ENCODE measurements around the gene PPP2R2C.

Gene PPP2R2C

GRCh38 chr4:6451309-6451708 lies 21.1 kb downstream of the PPP2R2C start:
- Histone ChIP-seq H3K9me3 (replicated peaks; ENCODE audit: low read length) (no peaks in the 10 kb centered on the region), H3K36me3 (ENCODE audit: insufficient read depth, low read length) (no peaks in the 10 kb centered on the region), H3K4me1 (ENCODE audit: control insufficient read depth, insufficient read depth, low read length) (no peaks in the 10 kb centered on the region), H3K4me3 (ENCODE audit: low read length) (no peak overlapping the region), H3K4me2 (ENCODE audit: low read length) (no peak overlapping the region), H3K9ac (ENCODE audit: low read depth, low read length) (no peak overlapping the region), H3K27me3 (ENCODE audit: control insufficient read depth, insufficient read depth, low read length) (peaks cover 17% of the 10 kb centered on the region)

GRCh38 chr4:6450709-6451108 lies 21.7 kb downstream of the PPP2R2C start:
- no peaks in the 10 kb centered on the region for H3K36me3 ChIP-seq (ENCODE audit: insufficient read depth, low read length)
- H3K4me2 ChIP-seq (ENCODE audit: low read length): no peak overlapping the region
- H3K9ac ChIP-seq (ENCODE audit: low read depth, low read length): no peak overlapping the region

GRCh38 chr4:6449746-6450369 lies 22.6 kb downstream of the PPP2R2C start:
- Histone ChIP-seq H3K4me3 (ENCODE audit: low read length) (no peak overlapping the region), H3K27me3 (ENCODE audit: control insufficient read depth, insufficient read depth, low read length) (peaks cover 17% of the 10 kb centered on the region), H3K36me3 (ENCODE audit: insufficient read depth, low read length) (no peaks in the 10 kb centered on the region), H3K9ac (ENCODE audit: low read depth, low read length) (no peak overlapping the region), H3K4me1 (ENCODE audit: control insufficient read depth, insufficient read depth, low read length) (no peaks in the 10 kb centered on the region), H3K9me3 (replicated peaks; ENCODE audit: low read length) (no peaks in the 10 kb centered on the region), H3K4me2 (ENCODE audit: low read length) (no peak overlapping the region)

More at GRCh38 chr4:6450709-6451108, 21.7 kb downstream of the PPP2R2C start:
- no peaks in the 10 kb centered on the region for H3K9me3 ChIP-seq (replicated peaks; ENCODE audit: low read length)
- H3K4me1 ChIP-seq (ENCODE audit: control insufficient read depth, insufficient read depth, low read length): no peaks in the 10 kb centered on the region
- no peak overlapping the region for H3K4me3 ChIP-seq (ENCODE audit: low read length)
- H3K27me3 ChIP-seq (ENCODE audit: control insufficient read depth, insufficient read depth, low read length): peaks cover 17% of the 10 kb centered on the region

- Histone ChIP-seq H3K4me3 (ENCODE audit: low read length) (no peak overlapping the region), H3K9ac (ENCODE audit: low read depth, low read length) (no peak overlapping the region), H3K27me3 (ENCODE audit: control insufficient read depth, insufficient read depth, low read length) (peaks cover 17% of the 10 kb centered on the region), H3K4me2 (ENCODE audit: low read length) (no peak overlapping the region), H3K4me1 (ENCODE audit: control insufficient read depth, insufficient read depth, low read length) (no peaks in the 10 kb centered on the region), H3K36me3 (ENCODE audit: insufficient read depth, low read length) (no peaks in the 10 kb centered on the region), H3K9me3 (replicated peaks; ENCODE audit: low read length) (no peaks in the 10 kb centered on the region)
These were observed 23.1 kb downstream of the PPP2R2C start for GRCh38 chr4:6449335-6449734.

DNA sequence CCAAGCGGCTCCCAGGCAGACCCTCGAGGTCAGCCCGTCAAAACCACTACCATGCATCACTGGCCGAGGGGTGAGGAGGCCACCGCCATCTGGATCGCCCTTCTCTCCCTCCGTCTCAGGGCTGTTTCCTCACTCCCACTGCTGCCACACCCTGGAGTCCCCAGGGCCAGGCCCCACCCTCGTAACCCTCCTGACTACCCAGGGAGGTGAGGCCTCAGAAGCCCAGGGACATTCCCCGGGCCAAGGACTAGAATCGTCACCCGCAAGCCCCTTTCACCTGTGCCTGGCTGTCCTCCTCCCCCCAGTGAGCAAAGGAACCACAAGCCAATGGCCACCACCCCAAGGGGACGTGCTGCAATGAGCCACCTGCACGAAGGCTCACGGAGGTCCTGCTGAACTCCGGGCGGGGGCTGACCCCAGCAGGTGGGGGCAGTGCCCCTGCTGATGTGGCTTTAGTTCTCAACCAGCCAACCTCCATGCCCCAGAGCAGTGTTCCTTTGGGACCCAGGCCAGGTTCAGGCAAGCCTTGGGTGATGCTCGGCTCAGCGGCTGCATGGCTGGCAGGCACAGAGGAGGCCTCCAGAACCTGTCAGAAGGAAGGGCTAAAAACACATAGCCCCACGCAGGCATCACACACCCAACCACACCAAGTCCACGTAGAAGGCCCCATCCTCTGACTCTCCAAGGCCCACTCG lies 23.8 kb downstream of the PPP2R2C start:
- no peak overlapping the region for H3K4me2 ChIP-seq (ENCODE audit: low read length)
- H3K9ac ChIP-seq (ENCODE audit: low read depth, low read length): no peak overlapping the region
- no peaks in the 10 kb centered on the region for H3K4me1 ChIP-seq (ENCODE audit: control insufficient read depth, insufficient read depth, low read length)
- no peaks in the 10 kb centered on the region for H3K9me3 ChIP-seq (replicated peaks; ENCODE audit: low read length)
- peaks cover 17% of the 10 kb centered on the region for H3K27me3 ChIP-seq (ENCODE audit: control insufficient read depth, insufficient read depth, low read length)
- no peaks in the 10 kb centered on the region for H3K36me3 ChIP-seq (ENCODE audit: insufficient read depth, low read length)
- H3K4me3 ChIP-seq (ENCODE audit: low read length): no peak overlapping the region

DNA sequence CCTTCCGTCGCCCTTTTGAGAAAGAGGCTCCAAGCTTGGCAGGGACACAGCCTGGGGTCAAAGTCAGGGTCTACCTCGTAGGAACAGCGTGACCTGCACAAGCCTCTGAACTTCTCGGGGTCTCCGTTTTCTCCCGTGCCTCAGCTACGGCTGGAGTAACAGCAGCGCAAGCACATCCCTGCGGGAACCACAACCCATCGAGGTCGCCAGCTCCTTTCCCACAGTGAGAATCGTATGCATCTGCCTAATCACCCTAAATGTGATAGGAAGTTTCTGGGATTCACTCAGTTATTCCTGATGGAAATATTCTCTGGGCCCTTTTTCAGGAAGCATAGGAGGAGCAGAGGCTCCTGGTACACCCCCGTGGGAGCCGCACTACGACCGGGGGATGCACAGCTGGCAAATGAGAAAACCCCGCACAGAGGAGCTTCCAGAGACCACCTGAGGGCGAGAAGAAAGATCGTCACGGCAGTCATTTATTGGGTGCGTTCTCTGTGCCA lies 24.7 kb downstream of the PPP2R2C start:
- Histone ChIP-seq H3K4me1 (ENCODE audit: control insufficient read depth, insufficient read depth, low read length) (no peaks in the 10 kb centered on the region), H3K27me3 (ENCODE audit: control insufficient read depth, insufficient read depth, low read length) (peaks cover 17% of the 10 kb centered on the region), H3K36me3 (ENCODE audit: insufficient read depth, low read length) (no peaks in the 10 kb centered on the region), H3K4me2 (ENCODE audit: low read length) (no peak overlapping the region), H3K4me3 (ENCODE audit: low read length) (no peak overlapping the region), H3K9ac (ENCODE audit: low read depth, low read length) (no peak overlapping the region), H3K9me3 (replicated peaks; ENCODE audit: low read length) (no peaks in the 10 kb centered on the region)

DNA sequence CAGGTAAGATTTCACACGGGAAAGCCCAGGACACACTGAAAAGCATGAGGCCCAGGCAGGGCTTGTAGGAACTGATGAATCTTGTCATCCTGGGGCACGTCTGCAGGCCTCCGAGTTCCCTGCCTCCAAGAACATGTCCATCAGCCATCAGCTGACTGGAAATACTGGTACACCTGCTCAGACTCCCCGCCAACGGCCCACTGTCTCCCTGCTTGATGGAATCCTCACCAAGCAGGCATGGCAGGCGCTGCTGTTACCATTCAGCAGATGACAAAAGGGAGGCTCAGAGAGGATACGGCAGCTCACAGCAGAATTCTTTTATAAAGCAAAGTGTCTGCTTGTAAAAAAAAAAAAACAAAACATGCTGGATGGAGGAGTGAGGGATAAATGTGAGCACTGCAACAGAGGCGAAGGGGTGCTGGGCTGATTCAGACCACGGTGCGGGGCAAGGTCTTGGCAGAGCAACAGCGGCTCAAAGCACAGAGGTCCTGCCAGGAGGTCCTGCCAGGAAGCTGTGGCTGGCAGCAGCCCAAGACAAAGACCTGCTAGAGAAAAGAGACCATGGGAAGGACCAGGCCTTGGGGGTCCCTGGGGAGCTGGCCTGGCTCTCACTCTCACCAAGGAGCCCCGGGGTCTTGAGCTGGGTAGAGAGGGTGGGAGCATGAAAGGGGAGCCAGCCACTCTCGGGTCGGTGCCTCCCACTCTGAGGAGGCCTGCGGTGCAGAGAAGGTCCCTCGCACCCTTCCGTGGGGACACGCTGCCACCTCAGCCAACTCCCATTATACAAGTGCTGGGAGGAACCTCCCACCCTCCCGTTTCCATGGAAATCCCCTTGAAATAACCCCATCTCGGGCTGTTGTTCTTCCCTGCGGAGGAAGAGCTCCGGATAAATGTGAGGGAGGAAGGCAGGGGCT lies 25.6 kb downstream of the PPP2R2C start:
- Histone ChIP-seq H3K36me3 (ENCODE audit: insufficient read depth, low read length) (no peaks in the 10 kb centered on the region), H3K4me1 (ENCODE audit: control insufficient read depth, insufficient read depth, low read length) (no peaks in the 10 kb centered on the region), H3K9me3 (replicated peaks; ENCODE audit: low read length) (no peaks in the 10 kb centered on the region), H3K4me2 (ENCODE audit: low read length) (no peak overlapping the region), H3K27me3 (ENCODE audit: control insufficient read depth, insufficient read depth, low read length) (peaks cover 17% of the 10 kb centered on the region), H3K4me3 (ENCODE audit: low read length) (no peak overlapping the region), H3K9ac (ENCODE audit: low read depth, low read length) (no peak overlapping the region)

DNA sequence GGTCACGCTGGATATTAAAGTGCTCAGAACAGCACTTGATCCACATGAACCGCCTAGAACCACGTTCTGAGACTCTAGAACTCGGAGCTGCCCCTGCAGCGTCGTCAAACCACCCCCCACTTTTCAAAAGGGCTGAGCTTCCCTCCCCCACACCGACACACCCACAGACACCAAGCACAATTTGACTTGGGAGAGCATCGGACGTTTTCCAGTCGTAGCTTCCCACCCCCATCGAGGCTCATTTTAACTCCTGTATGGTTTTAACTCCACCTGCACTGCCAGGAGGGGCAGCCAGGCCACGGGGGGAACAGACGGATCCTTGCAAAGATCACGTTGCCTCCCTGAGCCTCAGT lies 26.3 kb downstream of the PPP2R2C start:
- Histone ChIP-seq H3K4me1 (ENCODE audit: control insufficient read depth, insufficient read depth, low read length) (no peaks in the 10 kb centered on the region), H3K9ac (ENCODE audit: low read depth, low read length) (no peak overlapping the region), H3K4me3 (ENCODE audit: low read length) (no peak overlapping the region), H3K4me2 (ENCODE audit: low read length) (no peak overlapping the region), H3K9me3 (replicated peaks; ENCODE audit: low read length) (no peaks in the 10 kb centered on the region), H3K27me3 (ENCODE audit: control insufficient read depth, insufficient read depth, low read length) (peaks cover 17% of the 10 kb centered on the region), H3K36me3 (ENCODE audit: insufficient read depth, low read length) (no peaks in the 10 kb centered on the region)

DNA sequence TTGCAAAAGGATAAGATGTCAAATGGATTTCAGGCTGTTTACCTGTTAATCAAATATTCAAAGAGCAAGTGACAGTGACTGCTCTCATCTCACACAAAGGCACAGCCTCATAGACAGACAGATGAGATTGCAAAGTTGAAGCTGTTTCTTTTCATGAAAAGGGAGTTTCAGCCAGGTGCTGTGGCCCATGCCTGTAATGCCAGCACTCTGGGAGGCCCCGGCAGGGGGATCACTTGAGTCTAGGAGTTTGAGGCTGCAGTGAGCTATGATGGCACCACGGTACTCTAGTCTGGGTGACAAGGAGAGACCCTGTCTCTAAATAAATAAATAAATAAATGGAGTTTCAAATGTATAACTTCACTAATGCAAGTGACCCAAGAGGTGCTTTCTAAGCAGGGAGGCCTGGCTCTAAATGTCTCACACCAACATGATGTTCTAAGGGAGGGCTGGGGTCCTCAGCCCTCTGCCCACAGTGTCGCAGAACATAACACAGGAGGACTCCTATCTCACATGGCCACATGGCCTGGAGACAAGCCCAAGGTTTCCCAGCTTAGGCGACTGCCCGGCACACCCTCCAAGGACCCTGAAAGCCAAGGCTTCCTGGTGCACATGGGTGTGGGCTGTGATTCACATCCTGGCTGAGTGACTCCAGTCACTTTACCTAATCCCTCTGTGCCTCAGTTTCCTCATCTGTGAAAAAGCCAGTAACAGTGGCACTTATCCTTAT lies 26.8 kb downstream of the PPP2R2C start:
- H3K9me3 ChIP-seq (replicated peaks; ENCODE audit: low read length): no peaks in the 10 kb centered on the region
- H3K4me1 ChIP-seq (ENCODE audit: control insufficient read depth, insufficient read depth, low read length): no peaks in the 10 kb centered on the region
- no peak overlapping the region for H3K4me3 ChIP-seq (ENCODE audit: low read length)
- no peak overlapping the region for H3K9ac ChIP-seq (ENCODE audit: low read depth, low read length)
- no peak overlapping the region for H3K4me2 ChIP-seq (ENCODE audit: low read length)
- H3K36me3 ChIP-seq (ENCODE audit: insufficient read depth, low read length): no peaks in the 10 kb centered on the region
- H3K27me3 ChIP-seq (ENCODE audit: control insufficient read depth, insufficient read depth, low read length): peaks cover 17% of the 10 kb centered on the region

GRCh38 chr4:6444582-6444981 lies 27.8 kb downstream of the PPP2R2C start:
- H3K36me3 ChIP-seq (ENCODE audit: insufficient read depth, low read length): no peaks in the 10 kb centered on the region
- no peak overlapping the region for H3K4me3 ChIP-seq (ENCODE audit: low read length)
- H3K4me2 ChIP-seq (ENCODE audit: low read length): no peak overlapping the region
- H3K27me3 ChIP-seq (ENCODE audit: control insufficient read depth, insufficient read depth, low read length): peaks cover 17% of the 10 kb centered on the region
- no peaks in the 10 kb centered on the region for H3K9me3 ChIP-seq (replicated peaks; ENCODE audit: low read length)
- no peak overlapping the region for H3K9ac ChIP-seq (ENCODE audit: low read depth, low read length)
- no peaks in the 10 kb centered on the region for H3K4me1 ChIP-seq (ENCODE audit: control insufficient read depth, insufficient read depth, low read length)

Data from skeletal muscle satellite cell (primary cell).